ENCODE measurements around the gene PLS1. TPM values are rescaled to one million over a fixed set of nuclear protein-coding genes. Genes with fewer than 3 reads are reported as not detected.
A peak's percentile ranks its signal among the peaks of the same experiment; 100 is the strongest.

Gene PLS1
- total and polyA plus RNA-seq, 8 donors = 11.4 to 40.4 (median 17.4) TPM

DNA sequence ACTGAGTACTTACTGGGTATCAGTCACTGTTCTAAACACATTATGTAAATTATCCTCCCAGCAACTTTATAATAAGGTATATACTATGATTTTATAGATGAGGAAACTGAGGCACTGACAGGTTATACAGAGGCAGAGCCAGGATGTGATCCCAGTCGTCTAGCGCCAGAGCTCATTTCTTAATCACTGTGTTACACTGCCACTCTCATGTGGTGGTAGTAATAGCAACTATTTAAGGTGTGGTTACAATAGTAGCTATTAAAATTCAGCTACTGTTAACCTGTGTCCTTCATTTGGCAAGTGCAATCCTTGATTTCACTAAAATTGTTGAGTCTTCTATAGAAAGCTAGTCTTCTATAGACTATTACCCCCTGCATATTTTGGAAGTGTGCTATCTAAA lies 84.5 kb downstream of the PLS1 start:
- intact Hi-C loops (cut with DNase I) = no loop called here
- no peaks in the 10 kb centered on the region for H3K4me1 ChIP-seq
- ATAC-seq (peak; percentile 52), DNase-seq (no peak)
- no peak overlapping the region for H3K4me3 ChIP-seq
- H3K27ac ChIP-seq = no peak overlapping the region
- H3K36me3 ChIP-seq = peaks cover 0 to 3% of the 10 kb centered on the region in 2 donors
- H3K27me3 ChIP-seq = no peaks in the 10 kb centered on the region
- no peaks in the 10 kb centered on the region for H3K9me3 ChIP-seq
- TF ChIP-seq, protein P1, sequence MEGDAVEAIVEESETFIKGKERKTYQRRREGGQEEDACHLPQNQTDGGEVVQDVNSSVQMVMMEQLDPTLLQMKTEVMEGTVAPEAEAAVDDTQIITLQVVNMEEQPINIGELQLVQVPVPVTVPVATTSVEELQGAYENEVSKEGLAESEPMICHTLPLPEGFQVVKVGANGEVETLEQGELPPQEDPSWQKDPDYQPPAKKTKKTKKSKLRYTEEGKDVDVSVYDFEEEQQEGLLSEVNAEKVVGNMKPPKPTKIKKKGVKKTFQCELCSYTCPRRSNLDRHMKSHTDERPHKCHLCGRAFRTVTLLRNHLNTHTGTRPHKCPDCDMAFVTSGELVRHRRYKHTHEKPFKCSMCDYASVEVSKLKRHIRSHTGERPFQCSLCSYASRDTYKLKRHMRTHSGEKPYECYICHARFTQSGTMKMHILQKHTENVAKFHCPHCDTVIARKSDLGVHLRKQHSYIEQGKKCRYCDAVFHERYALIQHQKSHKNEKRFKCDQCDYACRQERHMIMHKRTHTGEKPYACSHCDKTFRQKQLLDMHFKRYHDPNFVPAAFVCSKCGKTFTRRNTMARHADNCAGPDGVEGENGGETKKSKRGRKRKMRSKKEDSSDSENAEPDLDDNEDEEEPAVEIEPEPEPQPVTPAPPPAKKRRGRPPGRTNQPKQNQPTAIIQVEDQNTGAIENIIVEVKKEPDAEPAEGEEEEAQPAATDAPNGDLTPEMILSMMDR (IDR thresholded peaks at IDR 0.05) = no peak

DNA sequence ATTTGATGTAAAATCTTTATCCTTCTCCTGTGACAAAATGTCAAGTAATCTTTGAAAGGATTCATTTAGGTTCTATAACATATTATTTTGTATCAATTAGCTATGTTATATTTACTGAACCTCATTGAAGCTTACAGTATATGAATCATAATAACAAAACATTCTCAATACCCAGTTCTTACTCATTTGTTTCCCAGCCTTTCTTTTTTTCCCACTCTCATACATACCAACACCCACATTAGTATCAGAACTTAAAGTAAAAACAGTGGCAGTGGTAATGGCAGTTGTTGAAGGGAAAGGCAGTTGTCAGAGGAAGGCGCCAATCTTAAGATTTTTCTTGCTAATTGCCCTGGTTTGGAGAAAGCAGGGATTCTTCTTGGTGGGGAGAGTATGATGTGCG lies 94.4 kb downstream of the PLS1 start:
- H3K36me3 ChIP-seq = peaks cover 0 to 3% of the 10 kb centered on the region in 2 donors
- ATAC-seq (no peak), DNase-seq (no peak)
- H3K9me3 ChIP-seq = no peaks in the 10 kb centered on the region
- H3K27me3 ChIP-seq = no peaks in the 10 kb centered on the region
- H3K4me1 ChIP-seq = no peaks in the 10 kb centered on the region
- no peak overlapping the region for H3K27ac ChIP-seq
- TF ChIP-seq, protein P1 (IDR thresholded peaks at IDR 0.05) = no peak
- intact Hi-C loops (cut with DNase I) = no loop called here
- no peak overlapping the region for H3K4me3 ChIP-seq

DNA sequence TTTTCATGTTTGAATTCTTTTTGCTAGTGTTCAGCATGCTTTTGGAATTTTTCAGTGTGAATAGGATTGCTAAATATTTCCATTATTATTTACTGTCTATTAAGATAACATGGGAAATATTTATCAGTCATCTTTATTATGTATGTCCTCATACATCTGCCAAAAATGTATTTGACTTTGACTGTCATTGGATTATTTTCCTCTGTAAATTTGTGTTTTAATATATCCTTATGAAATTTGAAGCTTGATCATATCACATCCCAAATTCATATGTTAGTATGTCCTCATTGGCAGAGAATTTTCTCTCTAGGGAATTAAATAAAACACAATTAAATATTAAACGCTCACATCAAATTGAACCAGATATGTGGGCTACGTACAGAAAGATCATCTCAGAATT lies 95.3 kb downstream of the PLS1 start:
- Histone ChIP-seq H3K9me3 (no peaks in the 10 kb centered on the region), H3K4me3 (no peak overlapping the region), H3K36me3 (peaks cover 0 to 3% of the 10 kb centered on the region in 2 donors), H3K27ac (no peak overlapping the region), H3K27me3 (no peaks in the 10 kb centered on the region), H3K4me1 (no peaks in the 10 kb centered on the region)
- no peak for ATAC-seq
- DNase-seq = no peak
- TF ChIP-seq, protein P1 (IDR thresholded peaks at IDR 0.05) = no peak
- intact Hi-C loops (cut with DNase I) = no loop called here

DNA sequence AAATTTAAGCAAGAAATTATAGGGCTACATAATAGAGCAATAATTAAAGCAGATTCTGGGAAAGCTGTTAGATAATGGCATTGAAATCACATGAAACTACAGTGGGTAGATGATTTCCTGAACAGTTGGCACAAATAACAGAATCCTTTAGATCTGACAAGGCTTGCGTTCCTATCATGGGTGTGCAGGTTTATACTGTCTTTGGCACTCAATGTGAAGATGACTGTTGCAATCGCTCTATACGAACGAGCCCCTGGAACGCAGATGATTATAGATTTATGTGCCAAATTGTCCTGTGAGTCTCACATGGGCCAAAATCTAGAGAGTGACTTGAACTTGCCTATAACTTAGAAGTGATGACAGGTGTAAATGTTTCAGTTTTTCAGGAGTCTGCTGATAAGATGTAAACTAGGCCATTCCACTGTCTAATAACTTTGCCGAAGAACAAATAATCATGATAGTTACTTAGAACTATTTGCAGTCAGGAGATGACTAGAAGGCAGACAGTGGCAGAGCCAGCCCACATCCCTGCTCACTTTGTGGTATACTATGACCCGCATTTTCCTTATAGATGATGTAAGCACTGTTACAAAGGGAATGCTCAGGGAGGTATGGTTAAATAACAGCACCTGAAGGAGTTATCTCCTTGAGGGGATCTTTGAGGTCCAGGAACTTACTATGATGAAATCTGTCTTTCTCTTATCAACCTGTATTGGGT lies 97.1 kb downstream of the PLS1 start:
- H3K36me3 ChIP-seq = no peaks in the 10 kb centered on the region
- no peaks in the 10 kb centered on the region for H3K9me3 ChIP-seq
- ATAC-seq = no peak
- intact Hi-C loops (cut with DNase I) = no loop called here
- no peaks in the 10 kb centered on the region for H3K4me1 ChIP-seq
- TF ChIP-seq, protein P1 (IDR thresholded peaks at IDR 0.05) = no peak
- H3K27ac ChIP-seq = no peak overlapping the region
- DNase-seq = no peak
- H3K4me3 ChIP-seq = no peak overlapping the region
- H3K27me3 ChIP-seq = no peaks in the 10 kb centered on the region

DNA sequence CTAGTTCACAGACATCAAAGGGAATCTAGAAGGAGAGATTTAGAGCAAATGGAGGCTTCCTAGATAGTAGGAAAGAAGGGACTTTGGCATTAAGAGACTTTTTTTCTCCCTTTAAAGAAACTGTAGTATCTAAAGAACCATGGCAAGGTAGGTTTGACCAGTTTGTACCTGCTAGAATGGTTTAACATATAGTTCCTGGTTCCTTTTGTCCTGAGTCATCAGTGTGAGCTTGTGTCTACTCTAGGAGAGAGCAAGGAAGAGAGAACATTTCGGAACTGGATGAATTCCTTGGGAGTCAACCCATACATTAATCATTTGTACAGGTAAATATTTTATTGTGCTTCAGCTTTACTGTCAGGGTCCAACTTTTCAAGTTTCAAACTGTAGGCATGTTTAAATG lies 98.0 kb downstream of the PLS1 start:
- ATAC-seq = no peak
- H3K36me3 ChIP-seq = no peaks in the 10 kb centered on the region

More for the DNA sequence above, 98.0 kb downstream of the PLS1 start:
- intact Hi-C loops (cut with DNase I) = no loop called here
- TF ChIP-seq, protein P1 (IDR thresholded peaks at IDR 0.05) = no peak
- no peaks in the 10 kb centered on the region for H3K27me3 ChIP-seq
- no peaks in the 10 kb centered on the region for H3K4me1 ChIP-seq
- no peaks in the 10 kb centered on the region for H3K9me3 ChIP-seq
- H3K27ac ChIP-seq = no peak overlapping the region
- no peak overlapping the region for H3K4me3 ChIP-seq
- no peak for DNase-seq
